ELR (cell line): ENCODE data around the gene SLC28A3.

Experiments
- DNase-seq: peaks from one replicate; pipeline ENCODE4 v3.0.0-alpha.2; 2015; ENCODE audit warnings: low read depth

The SLC28A3 gene

GRCh38 chr9:84239343-84239742 is 101.2 kb downstream of the SLC28A3 start:
- DNase-seq: no peak

GRCh38 chr9:84238652-84239051 is 101.9 kb downstream of the SLC28A3 start:
- peak; percentile 10 for DNase-seq

DNA sequence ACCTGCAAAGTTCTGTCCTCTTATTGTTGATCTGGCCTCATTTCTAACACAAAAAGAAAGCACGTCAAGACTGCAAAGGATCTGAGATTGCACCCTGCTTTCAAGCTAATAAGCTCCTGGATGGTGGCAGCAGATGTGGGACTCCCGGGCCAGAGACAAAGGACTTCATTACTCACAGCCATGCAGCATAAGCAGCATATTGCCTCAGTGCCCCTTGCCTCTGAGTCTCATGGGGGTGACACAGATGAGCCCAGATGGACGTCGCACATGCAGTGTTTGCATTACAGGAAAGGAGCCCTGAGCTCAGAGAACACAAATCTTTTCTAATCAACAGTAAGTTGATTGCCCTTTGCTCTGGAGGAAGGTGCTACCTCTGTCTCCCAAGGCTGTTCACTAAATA is 105.0 kb downstream of the SLC28A3 start:
- no peak for DNase-seq

GRCh38 chr9:84230355-84231145 is 110.0 kb downstream of the SLC28A3 start:
- DNase-seq: peak; percentile 11

GRCh38 chr9:84229191-84229590 is 111.4 kb downstream of the SLC28A3 start:
- DNase-seq: no peak

- no peak for DNase-seq
Observed at GRCh38 chr9:84228130-84228720, 112.3 kb downstream of the SLC28A3 start.

- DNase-seq: no peak
Observed at GRCh38 chr9:84226126-84226525, 114.4 kb downstream of the SLC28A3 start.
